ENCODE results near the gene ANKRD60.

The ANKRD60 gene

GRCh38 chr20:58219342-58219700, 9.1 kb downstream of the ANKRD60 start:
- no peak for DNase-seq

GRCh38 chr20:58218665-58219341, 9.7 kb downstream of the ANKRD60 start:
- DNase-seq, result no peak

- no peak for DNase-seq
These were observed 12.1 kb downstream of the ANKRD60 start for GRCh38 chr20:58216334-58216733.

- no peak for DNase-seq
These were observed 13.3 kb downstream of the ANKRD60 start for GRCh38 chr20:58215116-58215515.

GRCh38 chr20:58214310-58214709, 14.1 kb downstream of the ANKRD60 start:
- DNase-seq, result no peak

- DNase-seq, result no peak
These were observed 14.7 kb downstream of the ANKRD60 start for GRCh38 chr20:58213716-58214115.

- DNase-seq, result peak; percentile 35
These were observed 15.3 kb downstream of the ANKRD60 start for GRCh38 chr20:58213121-58213520.

- DNase-seq, result no peak
These were observed 15.8 kb downstream of the ANKRD60 start for GRCh38 chr20:58212636-58213035.

- DNase-seq, result no peak
These were observed 18.1 kb downstream of the ANKRD60 start for GRCh38 chr20:58210398-58210747.

GRCh38 chr20:58209652-58210397, 18.6 kb downstream of the ANKRD60 start:
- DNase-seq, result peak; percentile 29

- no peak for DNase-seq
These were observed 19.5 kb downstream of the ANKRD60 start for GRCh38 chr20:58208944-58209343.

GRCh38 chr20:58205850-58206249, 22.6 kb downstream of the ANKRD60 start:
- DNase-seq, result no peak

- no peak for DNase-seq
These were observed 26.4 kb downstream of the ANKRD60 start for GRCh38 chr20:58202044-58202443.

- no peak for DNase-seq
These were observed 26.8 kb downstream of the ANKRD60 start for GRCh38 chr20:58201616-58202015.

- DNase-seq, result no peak
These were observed 29.0 kb downstream of the ANKRD60 start for GRCh38 chr20:58199469-58199868.

GRCh38 chr20:58198901-58199355, 29.5 kb downstream of the ANKRD60 start:
- DNase-seq, result no peak

GRCh38 chr20:58198384-58198783, 30.1 kb downstream of the ANKRD60 start:
- no peak for DNase-seq

- DNase-seq, result no peak
These were observed 31.3 kb downstream of the ANKRD60 start for GRCh38 chr20:58197185-58197469.

- DNase-seq, result no peak
These were observed 31.9 kb downstream of the ANKRD60 start for GRCh38 chr20:58196402-58197184.

- no peak for DNase-seq
These were observed 33.4 kb downstream of the ANKRD60 start for GRCh38 chr20:58195047-58195446.

- no peak for DNase-seq
These were observed 34.2 kb downstream of the ANKRD60 start for GRCh38 chr20:58194175-58194791.

- no peak for DNase-seq
These were observed 35.9 kb downstream of the ANKRD60 start for GRCh38 chr20:58192567-58192966.

GRCh38 chr20:58192065-58192464, 36.4 kb downstream of the ANKRD60 start:
- no peak for DNase-seq

GRCh38 chr20:58188527-58188926, 39.9 kb downstream of the ANKRD60 start:
- DNase-seq, result no peak

Data from NCI-H526 treated with DMSO at 0.1 percent for 48 hours (cell line).